H1 (cell line): ENCODE measurements around the gene HNRNPA3. TPM values are rescaled to one million over a fixed set of nuclear protein-coding genes. Genes with fewer than 3 reads are reported as not detected.

Source experiments
- CTCF ChIA-PET: fragments of 300-600 bp; sonication (Branson Sonifier 250); formaldehyde crosslinking; loops from one replicate; lab custom pipeline; 2021; ENCODE audit not compliant: partially characterized antibody; lab: Charles Lee
- POLR2A ChIA-PET: fragments of 300-600 bp; sonication (Branson Sonifier 250); formaldehyde crosslinking; loops from one replicate; lab custom pipeline; 2021; ENCODE audit warnings: inconsistent platforms; ENCODE audit not compliant: partially characterized antibody; lab: Charles Lee
- DNase-seq, 2 experiments: peaks; one replicate each; pipeline versions ENCODE4 v3.0.0 to v3.0.0-alpha.2; 2010 to 2022; ENCODE audit warnings: low spot score in 2 of 2, low read depth in 1 of 2, mixed read lengths in 1 of 2
- FAIRE-seq: peaks from 2 replicates; lab custom pipeline; 2011; peaks lifted over from hg19 to GRCh38; lab: Jason Lieb, UNC
- H2AFZ ChIP-seq: 2 replicates; pipeline ENCODE4 v1.8.1; 2012; ENCODE audit warnings: low read length, inconsistent platforms
- H2AK5ac ChIP-seq: 2 replicates; pipeline ENCODE4 v1.6.1; 2013; ENCODE audit warnings: low read depth, low read length
- H2BK120ac ChIP-seq: replicated peaks from 2 replicates; pipeline ENCODE3; 2013; ENCODE audit warnings: low read depth, low read length, inconsistent platforms
- H2BK12ac ChIP-seq: 2 replicates; pipeline ENCODE4 v1.6.1; 2013; ENCODE audit warnings: low read depth, low read length
- H2BK15ac ChIP-seq: 2 replicates; pipeline ENCODE4 v1.6.1; 2013; ENCODE audit warnings: low read length
- H2BK20ac ChIP-seq: 2 replicates; pipeline ENCODE4 v1.6.1; 2013; ENCODE audit warnings: low read length
- H2BK5ac ChIP-seq: 2 replicates; pipeline ENCODE4 v1.6.1; 2013; ENCODE audit warnings: low read depth, low read length
- H3K14ac ChIP-seq: 2 replicates; pipeline ENCODE4 v1.6.1; 2013; ENCODE audit warnings: inconsistent platforms; ENCODE audit not compliant: insufficient read length
- H3K18ac ChIP-seq: 2 replicates; pipeline ENCODE4 v1.6.1; 2013; ENCODE audit warnings: low read length; ENCODE audit errors: extremely low read depth
- H3K23ac ChIP-seq: 2 replicates; pipeline ENCODE4 v1.6.1; 2013; ENCODE audit warnings: inconsistent platforms; ENCODE audit not compliant: insufficient read length
- H3K23me2 ChIP-seq: 2 replicates; pipeline ENCODE4 v1.6.1; 2013; ENCODE audit warnings: low read depth, low read length
- H3K27ac ChIP-seq: 2 replicates; pipeline ENCODE4 v1.6.1; 2011; ENCODE audit warnings: low read depth, low read length, inconsistent platforms
- H3K27me3 ChIP-seq, 4 experiments: replicated peaks in 1 of 4; 1 replicate in 1 of 4; 2 replicates in 3 of 4; pipeline versions ENCODE4 v1.6.1 to v1.8.1; 2011 to 2013; ENCODE audit warnings: low read length in 3 of 4, mild to moderate bottlenecking in 3 of 4, inconsistent platforms in 2 of 4, mixed read lengths in 2 of 4, moderate library complexity in 1 of 4; ENCODE audit not compliant: control insufficient read depth in 3 of 4, insufficient read depth in 3 of 4; ENCODE audit errors: extremely low read depth in 1 of 4
- H3K36me3 ChIP-seq, 4 experiments: 2 replicates each; pipeline versions ENCODE4 v1.6.1 to v1.8.1; 2011 to 2013; ENCODE audit warnings: mild to moderate bottlenecking in 4 of 4, low read length in 3 of 4, moderate library complexity in 2 of 4, control low read depth in 1 of 4, inconsistent platforms in 1 of 4; ENCODE audit not compliant: insufficient read depth in 4 of 4, control insufficient read depth in 2 of 4
- H3K4ac ChIP-seq: replicated peaks from 2 replicates; pipeline ENCODE3; 2013; ENCODE audit warnings: low read length, low read depth, mixed read lengths, inconsistent platforms; ENCODE audit not compliant: insufficient read length
- H3K4me1 ChIP-seq, 4 experiments: replicated peaks in 1 of 4; 1 replicate in 1 of 4; 2 replicates in 3 of 4; pipeline versions ENCODE4 v1.6.1 to v1.8.1; 2011 to 2013; ENCODE audit warnings: low read length in 3 of 4, inconsistent platforms in 2 of 4, mixed read lengths in 1 of 4; ENCODE audit not compliant: insufficient read depth in 4 of 4, control insufficient read depth in 3 of 4
- H3K4me2 ChIP-seq, 2 experiments: 2 replicates each; pipeline versions ENCODE4 v1.6.1 to v1.8.1; 2011 to 2013; ENCODE audit warnings: low read depth in 2 of 2, low read length in 2 of 2, control low read depth in 1 of 2, inconsistent platforms in 1 of 2, mild to moderate bottlenecking in 1 of 2; ENCODE audit not compliant: insufficient read depth in 1 of 2
- H3K4me3 ChIP-seq, 4 experiments: fragments of 200-600, 300-600 bp in 1 of 4; sonication (generic), shearing (Covaris generic), sonication (Bioruptor Twin) in 1 of 4; 2 replicates each; pipeline versions ENCODE4 v1.5.1 to v1.8.1; 2011 to 2016; ENCODE audit warnings: low read length in 4 of 4, low read depth in 3 of 4, control low read depth in 2 of 4, inconsistent platforms in 2 of 4, mild to moderate bottlenecking in 2 of 4, mixed read lengths in 1 of 4, moderate library complexity in 1 of 4; ENCODE audit not compliant: insufficient read depth in 2 of 4; ENCODE audit errors: extremely low read depth in 1 of 4
- H3K56ac ChIP-seq: replicated peaks from 2 replicates; pipeline ENCODE3; 2013; ENCODE audit warnings: low read depth, mild to moderate bottlenecking, mixed read lengths, low read length, inconsistent platforms; ENCODE audit not compliant: insufficient read length
- H3K79me1 ChIP-seq: 2 replicates; pipeline ENCODE4 v1.6.1; 2013; ENCODE audit warnings: low read depth, low read length, control low read depth
- H3K79me2 ChIP-seq, 2 experiments: 2 replicates each; pipeline versions ENCODE4 v1.6.1 to v1.8.1; 2012 to 2013; ENCODE audit warnings: low read length in 2 of 2, mild to moderate bottlenecking in 2 of 2, inconsistent platforms in 1 of 2; ENCODE audit not compliant: insufficient read depth in 2 of 2, control insufficient read depth in 1 of 2
- H3K9ac ChIP-seq, 4 experiments: replicated peaks in 1 of 4; 1 replicate in 1 of 4; 2 replicates in 3 of 4; pipeline versions ENCODE4 v1.6.1 to v1.8.1; 2011 to 2013; ENCODE audit warnings: low read depth in 3 of 4, low read length in 3 of 4, control low read depth in 2 of 4, mild to moderate bottlenecking in 2 of 4, moderate library complexity in 2 of 4, inconsistent platforms in 1 of 4; ENCODE audit errors: extremely low read depth in 1 of 4
- H3K9me3 ChIP-seq, 2 experiments: 2 replicates each; pipeline versions ENCODE4 v1.6.1 to v1.8.1; 2012 to 2013; ENCODE audit warnings: mild to moderate bottlenecking in 2 of 2, moderate library complexity in 2 of 2, control low read depth in 1 of 2, inconsistent platforms in 1 of 2, low read depth in 1 of 2, low read length in 1 of 2, mixed read lengths in 1 of 2; ENCODE audit not compliant: insufficient read depth in 2 of 2
- H4K20me1 ChIP-seq, 2 experiments: replicated peaks in 1 of 2; 2 replicates each; pipeline versions ENCODE3 to v1.8.1; 2011 to 2013; ENCODE audit warnings: inconsistent platforms in 2 of 2, low read length in 2 of 2, mild to moderate bottlenecking in 1 of 2; ENCODE audit not compliant: insufficient read depth in 2 of 2, control insufficient read depth in 1 of 2
- H4K5ac ChIP-seq: 2 replicates; pipeline ENCODE4 v1.6.1; 2013; ENCODE audit warnings: low read length, low read depth, mixed read lengths, inconsistent platforms; ENCODE audit not compliant: insufficient read length
- H4K8ac ChIP-seq: 2 replicates; pipeline ENCODE4 v1.8.0; 2013; ENCODE audit warnings: mild to moderate bottlenecking, moderate library complexity, low read length, inconsistent platforms; ENCODE audit not compliant: insufficient read depth; ENCODE audit errors: extremely low read depth
- H4K91ac ChIP-seq: replicated peaks from 2 replicates; pipeline ENCODE3; 2013; ENCODE audit warnings: low read length, mixed read lengths, inconsistent platforms; ENCODE audit not compliant: insufficient read length
- ASH2L ChIP-seq: fragments of 200-600, 300-600 bp; sonication (generic); IDR thresholded peaks from one replicate; pipeline ENCODE4 v1.7.1; 2017; ENCODE audit warnings: low read length
- EGR1 ChIP-seq: IDR thresholded peaks from 2 replicates; pipeline ENCODE4 v1.6.1; 2011; ENCODE audit warnings: low read depth, low read length, borderline replicate concordance
- GABPA ChIP-seq: IDR thresholded peaks from 2 replicates; pipeline ENCODE4 v1.6.1; 2011; ENCODE audit warnings: mild to moderate bottlenecking, low read length, moderate library complexity, borderline replicate concordance; ENCODE audit not compliant: insufficient read depth
- HDAC6 ChIP-seq: IDR thresholded peaks from one replicate; pipeline ENCODE4 v1.7.1; 2012; ENCODE audit warnings: low read depth, mild to moderate bottlenecking, inconsistent platforms, low read length, moderate library complexity
- JUN ChIP-seq: IDR thresholded peaks from 2 replicates; pipeline ENCODE4 v1.6.1; 2011; ENCODE audit warnings: low read depth, mild to moderate bottlenecking, improper control_type of control experiment, low read length
- KDM1A ChIP-seq: fragments of 200-600, 300-600 bp; sonication (generic); IDR thresholded peaks from 2 replicates; pipeline ENCODE4 v1.7.1; 2016; ENCODE audit warnings: mild to moderate bottlenecking, low read length, borderline replicate concordance
- KDM4A ChIP-seq: IDR thresholded peaks from one replicate; pipeline ENCODE4 v1.7.1; 2012; ENCODE audit warnings: low read depth, mild to moderate bottlenecking, moderate library complexity, low read length, inconsistent platforms; ENCODE audit not compliant: severe bottlenecking
- KDM5A ChIP-seq: fragments of 200-600 bp; IDR thresholded peaks from 2 replicates; pipeline ENCODE4 v1.7.1; 2012; ENCODE audit warnings: mild to moderate bottlenecking, low read length, inconsistent platforms, mixed read lengths
- RNF2 ChIP-seq: fragments of 200-900, 300-1000 bp; sonication (generic); IDR thresholded peaks from 2 replicates; pipeline ENCODE4 v1.7.1; 2016; ENCODE audit warnings: borderline replicate concordance, low read depth, mild to moderate bottlenecking, antibody characterized with exemption, low read length; ENCODE audit not compliant: poor library complexity, severe bottlenecking; ENCODE audit errors: missing control alignments
- SAP30 ChIP-seq: fragments of 300-600 bp; sonication (generic); IDR thresholded peaks from 2 replicates; pipeline ENCODE4 v1.7.1; 2012; ENCODE audit warnings: low read length, moderate library complexity, mild to moderate bottlenecking, inconsistent platforms; ENCODE audit not compliant: insufficient read depth, insufficient replicate concordance
- SIRT6 ChIP-seq: IDR thresholded peaks from one replicate; pipeline ENCODE4 v1.7.1; 2012; ENCODE audit warnings: low read length, inconsistent platforms
- WGBS, 2 experiments: shearing (Covaris generic) in 1 of 2; methylation state at CpG; one replicate each; pipeline versions ENCODE4 v1.1.6 to v1.1.7; 2013 to 2015; ENCODE audit warnings: low lambda C conversion rate in 2 of 2, mixed read lengths in 2 of 2, inconsistent platforms in 1 of 2, low coverage in 1 of 2, missing lambda C conversion rate in 1 of 2; ENCODE audit not compliant: insufficient replicate concordance in 2 of 2, insufficient coverage in 1 of 2, insufficient read length in 1 of 2; ENCODE audit errors: extremely low coverage in 1 of 2, missing lambda C conversion rate in 1 of 2; 5-methylcytosine and 5-hydroxymethylcytosine counted together
- polyA plus RNA-seq, 7 experiments: library from polyadenylated mRNA; depleted of rRNA in 3 of 7; stranded (reverse) in 5 of 7; unstranded in 2 of 7; fragments of >200 nt in 5 of 7; fragments of 200-250 nt in 2 of 7; gene quantifications; 1 replicate in 5 of 7; 2 replicates in 1 of 7; 4 replicates in 1 of 7; pipeline versions ENCODE4 v1.2.1 to v1.2.3, GENCODE V29; 2011 to 2013; ENCODE audit warnings: missing spikeins in 2 of 7, mixed read lengths in 2 of 7
- total RNA-seq: library from RNA; stranded (reverse); fragmentation: NEBNext Ultra II Directional; extraction: Animal tissue kit (Norgen Biotek cat#: 25700); gene quantifications from 2 replicates; pipeline ENCODE4 v1.2.1, GENCODE V29; 2021
- TF ChIP-seq, protein P1 (sequence below): IDR thresholded peaks from 2 replicates; pipeline ENCODE4 v1.6.1; 2011; ENCODE audit warnings: low read depth, mild to moderate bottlenecking, low read length; ENCODE audit not compliant: insufficient read depth

HNRNPA3 gene
- total and polyA plus RNA-seq, 2 of the 8 experiments (the other 6 are each of a cell fraction or from before 2014, with no cell fraction given): 66.1 to 408 TPM

DNA sequence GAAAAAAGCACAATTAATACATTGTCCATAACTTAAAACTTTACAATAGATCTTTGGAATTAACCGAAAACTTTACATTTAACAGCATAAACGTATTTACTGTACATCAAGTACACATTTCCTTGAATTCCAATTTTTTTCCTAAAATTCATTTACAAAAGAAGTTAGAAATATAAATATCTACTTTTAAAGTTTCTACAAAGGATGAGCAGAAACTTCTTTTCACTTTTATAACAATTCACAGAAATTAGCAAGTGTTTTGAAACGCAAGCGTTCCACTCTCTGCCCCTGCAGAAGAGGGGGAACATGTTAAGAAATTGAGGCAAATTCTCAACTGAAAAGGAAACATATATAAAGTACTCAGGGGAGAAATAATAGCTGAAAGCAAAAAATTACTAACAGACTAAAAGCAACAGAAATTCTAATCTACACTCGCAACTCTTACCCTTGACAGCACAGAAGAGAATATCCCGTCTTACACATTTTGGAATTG is 50.4 kb downstream of the HNRNPA3 start:
- H3K23ac ChIP-seq: no peak overlapping the region
- peaks cover 11 to 53% of the 10 kb centered on the region in 2 experiments for H3K79me2 ChIP-seq
- H2AFZ ChIP-seq: no peak overlapping the region
- H4K8ac ChIP-seq: no peak overlapping the region
- H3K18ac ChIP-seq: no peak overlapping the region
- CTCF ChIA-PET: interaction anchor here (1.0 to 4.2 kb wide), 12 partner anchors 9 to 152 kb away, joined by 3 to 32 read pairs (median 8); no protein-coding TSS in a partner anchor
- H3K36me3 ChIP-seq: peaks cover 0 to 3% (median 0%) of the 10 kb centered on the region in 4 experiments; a peak in 1 of 8 replicates
- peak overlapping the region; percentile 61 to 69 for H3K4me2 ChIP-seq
- POLR2A ChIA-PET: interaction anchor here (0.6 to 5.4 kb wide), 22 partner anchors 10 to 525 kb away, joined by 3 to 74 read pairs (median 10); partner anchors contain the start of genes AGPS and HNRNPA3
- H3K56ac ChIP-seq: no peak overlapping the region
- no peak overlapping the region for H3K4ac ChIP-seq
- no peak overlapping the region for H3K14ac ChIP-seq
- no peak overlapping the region for H2AK5ac ChIP-seq
- H3K4me1 ChIP-seq: peaks cover 0 to 2% (median 2%) of the 10 kb centered on the region in 4 experiments; a peak in 3 of 7 replicates
- WGBS, 2 experiments: 20% methylated on average over 6 of the region's 6 CpGs; no CpG with 5 or more reads in 1 of the 2 experiments
- H3K79me1 ChIP-seq: no peaks in the 10 kb centered on the region
- 0 out of 2 replicates have a peak overlapping the region, but pooled peaks have one; percentile 78 for H3K27ac ChIP-seq
- H3K23me2 ChIP-seq: peaks cover 6% of the 10 kb centered on the region
- no peak overlapping the region for H4K5ac ChIP-seq
- no peak for FAIRE-seq
- no peak overlapping the region for H2BK20ac ChIP-seq
- 0 out of 2 replicates have a peak overlapping the region, but pooled peaks have one; percentile 81 for H2BK5ac ChIP-seq
- no peak for DNase-seq
- peak overlapping the region; percentile 71 to 82 (median 78) for H3K4me3 ChIP-seq
- no peaks in the 10 kb centered on the region for H3K27me3 ChIP-seq
- no peak overlapping the region for H2BK120ac ChIP-seq
- H2BK12ac ChIP-seq: no peak overlapping the region
- H3K9ac ChIP-seq: peak overlapping the region in 3 of 4 experiments; percentile 84 to 94 (median 88); a peak in 5 of 7 replicates
- peaks cover 3 to 4% of the 10 kb centered on the region in 2 experiments for H4K20me1 ChIP-seq
- no peak overlapping the region for H2BK15ac ChIP-seq
- peaks cover 3 to 4% of the 10 kb centered on the region in 2 experiments for H3K9me3 ChIP-seq
- H4K91ac ChIP-seq: no peak overlapping the region
- TF ChIP-seq JUN (no peak), EGR1 (no peak), GABPA (no peak), SAP30 (no peak), KDM5A (no peak), SIRT6 (no peak), HDAC6 (no peak), RNF2 (no peak), ASH2L (no peak), KDM4A (no peak), KDM1A (no peak)
- TF ChIP-seq, protein P1, sequence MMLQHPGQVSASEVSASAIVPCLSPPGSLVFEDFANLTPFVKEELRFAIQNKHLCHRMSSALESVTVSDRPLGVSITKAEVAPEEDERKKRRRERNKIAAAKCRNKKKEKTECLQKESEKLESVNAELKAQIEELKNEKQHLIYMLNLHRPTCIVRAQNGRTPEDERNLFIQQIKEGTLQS: no peak
